HCT116 (cell line): ENCODE data around the gene CADPS2. TPM values are rescaled to one million over a fixed set of nuclear protein-coding genes. Genes with fewer than 3 reads are reported as not detected.

ENCODE experiments used
- ATAC-seq: fragments of 200-7000 bp; cut with Tn5 transposase; 2 replicates; pipeline ENCODE4 v1.9.1; 2020; ENCODE audit warnings: mild to moderate bottlenecking, moderate library complexity
- BruUV-seq: library from RNA; stranded (reverse); fragments of 400-500 nt; replicated peaks from 2 replicates; lab custom pipeline; 2021; lab: Mats Ljungman, UMichigan
- CTCF ChIA-PET: fragments of 300-600 bp; sonication (Branson Sonifier 250); formaldehyde crosslinking; loops from one replicate; lab custom pipeline; 2021; ENCODE audit warnings: antibody characterized with exemption; lab: Charles Lee
- POLR2A ChIA-PET: fragments of 300-600, 350-600 bp; sonication (Branson Sonifier 250); formaldehyde crosslinking; loops from one replicate; lab custom pipeline; 2021; ENCODE audit warnings: antibody characterized with exemption; lab: Charles Lee
- RAD21 ChIA-PET, 2 experiments: fragments of 300-600 bp; sonication (Branson Sonifier 250); formaldehyde crosslinking; loops; one replicate each; lab custom pipeline; 2023; ENCODE audit warnings: low total read pairs in 2 of 2; ENCODE audit not compliant: uncharacterized antibody in 2 of 2, unreplicated experiment in 2 of 2, low non-redundant PET in 1 of 2; lab: Charles Lee
- DNase-seq: peaks from one replicate; pipeline ENCODE4 v3.0.0-alpha.2; 2010; ENCODE audit warnings: low read depth, low spot score
- H2AFZ ChIP-seq: fragments of 200-600 bp; shearing (Covaris generic), sonication (generic); 2 replicates; pipeline ENCODE4 v1.6.1; 2017; ENCODE audit warnings: low read depth, mixed run types, mixed read lengths, antibody characterized with exemption, low read length; ENCODE audit not compliant: poor library complexity, severe bottlenecking
- H3K27ac ChIP-seq: 2 replicates; pipeline ENCODE4 v1.5.1; 2012; ENCODE audit warnings: low read depth, low read length
- H3K27me3 ChIP-seq: fragments of 200-600 bp; sonication (generic); 2 replicates; pipeline ENCODE4 v1.6.1; 2016; ENCODE audit warnings: mixed run types, low read length, mixed read lengths; ENCODE audit not compliant: insufficient read depth
- H3K36me3 ChIP-seq, 2 experiments: fragments of 200-500 bp in 1 of 2; fragments of 200-600 bp in 1 of 2; sonication (Bioruptor generic) in 1 of 2; sonication (generic) in 1 of 2; 2 replicates each; pipeline versions ENCODE4 v1.5.1 to v1.6.1; 2014 to 2016; ENCODE audit warnings: low read length in 2 of 2, inconsistent platforms in 1 of 2, mixed read lengths in 1 of 2, mixed run types in 1 of 2; ENCODE audit not compliant: insufficient read depth in 2 of 2, control insufficient read depth in 1 of 2
- H3K4me1 ChIP-seq, 2 experiments: fragments of 200-600 bp in 1 of 2; sonication (generic) in 1 of 2; 2 replicates each; pipeline versions ENCODE4 v1.5.1 to v1.6.1; 2012 to 2017; ENCODE audit warnings: low read length in 2 of 2, inconsistent platforms in 1 of 2, mild to moderate bottlenecking in 1 of 2, mixed read lengths in 1 of 2, mixed run types in 1 of 2, moderate library complexity in 1 of 2; ENCODE audit not compliant: insufficient read depth in 2 of 2, control insufficient read depth in 1 of 2
- H3K4me2 ChIP-seq: fragments of 200-600 bp; sonication (generic); 2 replicates; pipeline ENCODE4 v1.6.1; 2017; ENCODE audit warnings: mixed run types, low read length, mixed read lengths
- H3K4me3 ChIP-seq, 2 experiments: fragments of 200-600 bp in 1 of 2; sonication (generic) in 1 of 2; replicated peaks in 1 of 2; 2 replicates each; pipeline ENCODE4 v1.5.1; 2011 to 2016; ENCODE audit warnings: low read length in 2 of 2, control low read depth in 1 of 2, low read depth in 1 of 2, mild to moderate bottlenecking in 1 of 2, mixed read lengths in 1 of 2, mixed run types in 1 of 2
- H3K79me2 ChIP-seq: fragments of 200-600 bp; sonication (generic); 2 replicates; pipeline ENCODE4 v1.6.1; 2017; ENCODE audit warnings: mild to moderate bottlenecking, mixed run types, low read length, moderate library complexity, mixed read lengths; ENCODE audit not compliant: insufficient read depth
- H3K9ac ChIP-seq: fragments of 200-600 bp; sonication (generic); 2 replicates; pipeline ENCODE4 v1.6.1; 2016; ENCODE audit warnings: low read length, mixed read lengths
- H3K9me2 ChIP-seq: fragments of 200-600 bp; sonication (generic), shearing (Covaris generic); 2 replicates; pipeline ENCODE4 v1.6.1; 2017; ENCODE audit warnings: mixed run types, mild to moderate bottlenecking, moderate library complexity; ENCODE audit not compliant: insufficient read depth
- H3K9me3 ChIP-seq, 2 experiments: fragments of 200-500 bp in 1 of 2; fragments of 200-600 bp in 1 of 2; sonication (Bioruptor generic) in 1 of 2; sonication (generic) in 1 of 2; 2 replicates each; pipeline ENCODE4 v1.6.1; 2014 to 2017; ENCODE audit warnings: low read length in 2 of 2, mixed read lengths in 2 of 2, inconsistent platforms in 1 of 2, low read depth in 1 of 2, mild to moderate bottlenecking in 1 of 2, mixed run types in 1 of 2, moderate library complexity in 1 of 2; ENCODE audit not compliant: control insufficient read depth in 1 of 2, insufficient read depth in 1 of 2
- H4K20me1 ChIP-seq: fragments of 200-600 bp; sonication (generic), shearing (Covaris generic); 2 replicates; pipeline ENCODE4 v1.6.1; 2017; ENCODE audit warnings: mixed run types, mild to moderate bottlenecking, moderate library complexity; ENCODE audit not compliant: insufficient read depth
- ATF3 ChIP-seq: IDR thresholded peaks from 2 replicates; pipeline ENCODE4 v1.6.1; 2012
- CBX3 ChIP-seq: IDR thresholded peaks from 2 replicates; pipeline ENCODE4 v1.6.1; 2012; ENCODE audit warnings: low read depth
- CEBPB ChIP-seq: IDR thresholded peaks from 2 replicates; pipeline ENCODE4 v1.6.1; 2012; ENCODE audit warnings: low read depth
- EGR1 ChIP-seq: IDR thresholded peaks from 2 replicates; pipeline ENCODE4 v1.6.1; 2012; ENCODE audit warnings: low read depth
- ELF1 ChIP-seq: IDR thresholded peaks from 2 replicates; pipeline ENCODE4 v1.6.1; 2012; ENCODE audit warnings: low read depth, borderline replicate concordance
- EZH2 ChIP-seq: fragments of 200-600 bp; sonication (generic); IDR thresholded peaks from 2 replicates; pipeline ENCODE4 v1.6.1; 2017; ENCODE audit warnings: antibody characterized with exemption, mixed run types
- EZH2phosphoT487 ChIP-seq: fragments of 200-600 bp; IDR thresholded peaks from 2 replicates; pipeline ENCODE4 v1.6.1; 2018; ENCODE audit warnings: antibody characterized with exemption, borderline replicate concordance
- FOSL1 ChIP-seq: IDR thresholded peaks from 2 replicates; pipeline ENCODE4 v1.6.1; 2012; ENCODE audit warnings: low read depth
- JUND ChIP-seq: IDR thresholded peaks from 2 replicates; pipeline ENCODE4 v1.6.1; 2012
- MAX ChIP-seq: IDR thresholded peaks from 2 replicates; pipeline ENCODE4 v1.6.1; 2012
- POLR2A ChIP-seq: IDR thresholded peaks from 2 replicates; pipeline ENCODE4 v1.7.0; 2011; ENCODE audit warnings: borderline replicate concordance; ENCODE audit not compliant: insufficient read depth, insufficient read length; ENCODE audit errors: extremely low read depth
- POLR2AphosphoS5 ChIP-seq: IDR thresholded peaks from 2 replicates; pipeline ENCODE4 v1.6.1; 2011; ENCODE audit warnings: mild to moderate bottlenecking, low read depth, low read length, moderate library complexity
- RAD21 ChIP-seq: IDR thresholded peaks from 2 replicates; pipeline ENCODE4 v1.6.1; 2012; ENCODE audit warnings: low read depth, mild to moderate bottlenecking
- REST ChIP-seq: IDR thresholded peaks from 2 replicates; pipeline ENCODE4 v1.6.1; 2012; ENCODE audit warnings: low read depth
- SP1 ChIP-seq: IDR thresholded peaks from 2 replicates; pipeline ENCODE4 v1.6.1; 2012; ENCODE audit warnings: low read depth
- SRF ChIP-seq: IDR thresholded peaks from 2 replicates; pipeline ENCODE4 v1.6.1; 2012; ENCODE audit warnings: low read depth
- TCF7L2 ChIP-seq: IDR thresholded peaks from 2 replicates; pipeline ENCODE4 v1.7.0; 2011; ENCODE audit warnings: borderline replicate concordance, inconsistent platforms; ENCODE audit not compliant: insufficient read depth, insufficient read length; ENCODE audit errors: extremely low read depth
- YY1 ChIP-seq: IDR thresholded peaks from 2 replicates; pipeline ENCODE4 v1.6.1; 2011; ENCODE audit warnings: low read length, low read depth, moderate library complexity, mild to moderate bottlenecking; ENCODE audit not compliant: insufficient replicate concordance; ENCODE audit errors: extremely low read depth
- ZFX ChIP-seq: fragments of 450-650 bp; IDR thresholded peaks from 2 replicates; pipeline ENCODE4 v1.6.1; 2017
- ZNF274 ChIP-seq: fragments of 200-500 bp; sonication (Bioruptor generic); IDR thresholded peaks from 2 replicates; pipeline ENCODE4 v1.6.1; 2014; ENCODE audit warnings: mild to moderate bottlenecking, low read depth, low read length, inconsistent platforms
- intact Hi-C: fragments of 100-400 bp; cut with micrococcal nuclease; formaldehyde crosslinking; loops from 2 replicates; pipeline ENCODE4 v1.10.0; 2022
- total RNA-seq: library from RNA; stranded (reverse); gene quantifications from one replicate; pipeline ENCODE4 v1.2.1, GENCODE V29; 2021; ENCODE audit not compliant: unreplicated experiment

Gene CADPS2
- total RNA-seq, 1 experiment from 2014 or later = 7.5 TPM

GRCh38 chr7:122299624-122300210 lies 586.5 kb downstream of the CADPS2 start:
- CTCF ChIA-PET = no interaction called here
- Histone ChIP-seq H2AFZ (no peak overlapping the region), H3K27me3 (no peaks in the 10 kb centered on the region), H3K27ac (no peak overlapping the region), H3K4me3 (no peak overlapping the region), H3K36me3 (no peaks in the 10 kb centered on the region), H3K4me2 (no peak overlapping the region), H3K79me2 (no peaks in the 10 kb centered on the region), H3K9me2 (no peaks in the 10 kb centered on the region), H4K20me1 (no peaks in the 10 kb centered on the region), H3K9me3 (no peaks in the 10 kb centered on the region), H3K4me1 (peaks cover 0 to 5% of the 10 kb centered on the region in 2 experiments; a peak in 1 of 4 replicates)
- DNase-seq = no peak
- intact Hi-C loops = no loop called here
- no peak for ATAC-seq
- RAD21 ChIA-PET = no interaction called here
- POLR2A ChIA-PET = no interaction called here
- BruUV-seq = no TSS peak
- TF ChIP-seq TCF7L2 (no peak), ZNF274 (no peak), SRF (no peak), CEBPB (no peak), POLR2AphosphoS5 (no peak), RAD21 (no peak), YY1 (no peak), ZFX (no peak), ELF1 (no peak), SP1 (no peak)
- TF ChIP-seq, all 23 proteins: peak for 0
- no peak overlapping the region for H3K9ac ChIP-seq

DNA sequence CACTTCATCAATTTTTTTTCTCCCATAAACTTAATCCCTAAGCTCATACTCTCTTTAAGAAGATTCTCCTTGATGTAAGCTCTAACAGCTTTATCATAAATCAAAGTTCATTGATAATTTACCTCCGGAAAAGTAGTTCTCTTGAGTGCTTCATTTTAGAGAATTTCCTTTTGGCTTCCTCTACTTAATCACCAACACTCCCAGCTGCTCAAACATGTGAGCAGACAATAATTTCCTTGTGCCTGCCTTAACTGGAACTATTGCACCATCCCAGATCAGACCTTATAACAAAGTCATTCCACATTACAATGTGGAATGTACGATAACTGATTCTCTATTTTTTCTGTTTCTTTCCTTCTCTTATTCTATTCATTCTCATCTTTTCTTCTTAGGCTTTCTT lies 587.6 kb downstream of the CADPS2 start:
- ChIA-PET POLR2A (no interaction called here), RAD21 (no interaction called here), CTCF (no interaction called here)
- Histone ChIP-seq H3K4me2 (no peak overlapping the region), H3K9me3 (no peaks in the 10 kb centered on the region), H3K9ac (no peak overlapping the region), H2AFZ (no peak overlapping the region), H3K4me3 (no peak overlapping the region), H3K79me2 (no peaks in the 10 kb centered on the region), H3K9me2 (no peaks in the 10 kb centered on the region), H3K36me3 (no peaks in the 10 kb centered on the region), H3K27me3 (no peaks in the 10 kb centered on the region), H4K20me1 (no peaks in the 10 kb centered on the region), H3K4me1 (no peaks in the 10 kb centered on the region), H3K27ac (no peak overlapping the region)
- ATAC-seq (no peak), DNase-seq (no peak)
- intact Hi-C loops = no loop called here
- no TSS peak for BruUV-seq
- no peak for TF ChIP-seq MAX
- TF ChIP-seq CBX3 = no peak
- no peak for TF ChIP-seq JUND
- no peak for TF ChIP-seq FOSL1
- TF ChIP-seq EZH2phosphoT487 = no peak
- TF ChIP-seq EZH2 = no peak
- no peak for TF ChIP-seq CEBPB
- no peak for TF ChIP-seq ELF1
- no peak for TF ChIP-seq POLR2A
- TF ChIP-seq ATF3 = no peak
- TF ChIP-seq REST = no peak
- TF ChIP-seq EGR1 = no peak
- no peak for TF ChIP-seq RAD21
- TF ChIP-seq SRF = no peak
